ENCODE results near the gene C1orf159.
A peak's percentile ranks its signal among the peaks of the same experiment; 100 is the strongest.
"Not testable (repeated sequence)": the region's sequence is repeated elsewhere in the genome, so short reads cannot be mapped to it uniquely, and the experiment has no call there.

The C1orf159 gene

GRCh38 chr1:1079408-1080121, 36.3 kb downstream of the C1orf159 start:
- peak; percentile 99 for DNase-seq

DNA sequence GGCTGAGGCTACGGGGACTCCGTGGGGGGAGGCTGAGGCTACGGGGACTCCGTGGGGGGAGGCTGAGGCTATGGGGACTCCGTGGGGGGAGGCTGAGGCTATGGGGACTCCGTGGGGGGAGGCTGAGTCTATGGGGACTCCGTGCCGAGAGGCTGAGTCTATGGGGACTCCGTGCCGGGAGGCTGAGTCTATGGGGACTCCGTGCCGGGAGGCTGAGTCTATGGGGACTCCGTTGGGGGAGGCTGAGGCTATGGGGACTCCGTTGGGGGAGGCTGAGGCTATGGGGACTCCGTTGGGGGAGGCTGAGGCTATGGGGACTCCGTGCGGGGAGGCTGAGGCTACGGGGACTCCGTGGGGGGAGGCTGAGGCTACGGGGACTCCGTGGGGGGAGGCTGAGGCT, 38.5 kb downstream of the C1orf159 start:
- not testable (repeated sequence) for DNase-seq

- no peak for DNase-seq
Observed at GRCh38 chr1:1075148-1075935, 40.5 kb downstream of the C1orf159 start.

DNA sequence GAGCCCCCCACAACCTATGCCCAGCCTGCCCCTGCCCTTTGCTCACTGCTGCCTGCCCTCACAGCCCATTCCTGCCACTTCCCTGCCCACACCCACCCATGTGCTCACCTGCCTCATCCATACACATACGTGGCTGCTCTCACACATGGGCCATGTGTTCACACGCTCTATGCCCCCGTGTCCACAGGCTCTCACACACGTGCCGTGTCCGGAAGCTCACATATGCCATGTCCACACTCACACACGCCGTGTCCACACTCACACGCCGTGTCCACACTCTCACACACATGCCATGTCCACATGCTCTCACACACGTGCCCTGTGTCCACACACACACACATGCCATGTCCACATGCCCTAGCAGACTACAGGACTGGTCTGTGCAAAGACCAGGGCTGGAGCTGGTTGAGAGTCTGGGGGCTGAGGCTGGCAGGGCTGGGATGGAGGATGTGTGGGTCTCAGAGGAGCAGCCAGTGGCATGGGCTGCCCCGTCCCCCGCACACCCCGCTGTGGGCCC, 41.2 kb downstream of the C1orf159 start:
- DNase-seq, result no peak

DNA sequence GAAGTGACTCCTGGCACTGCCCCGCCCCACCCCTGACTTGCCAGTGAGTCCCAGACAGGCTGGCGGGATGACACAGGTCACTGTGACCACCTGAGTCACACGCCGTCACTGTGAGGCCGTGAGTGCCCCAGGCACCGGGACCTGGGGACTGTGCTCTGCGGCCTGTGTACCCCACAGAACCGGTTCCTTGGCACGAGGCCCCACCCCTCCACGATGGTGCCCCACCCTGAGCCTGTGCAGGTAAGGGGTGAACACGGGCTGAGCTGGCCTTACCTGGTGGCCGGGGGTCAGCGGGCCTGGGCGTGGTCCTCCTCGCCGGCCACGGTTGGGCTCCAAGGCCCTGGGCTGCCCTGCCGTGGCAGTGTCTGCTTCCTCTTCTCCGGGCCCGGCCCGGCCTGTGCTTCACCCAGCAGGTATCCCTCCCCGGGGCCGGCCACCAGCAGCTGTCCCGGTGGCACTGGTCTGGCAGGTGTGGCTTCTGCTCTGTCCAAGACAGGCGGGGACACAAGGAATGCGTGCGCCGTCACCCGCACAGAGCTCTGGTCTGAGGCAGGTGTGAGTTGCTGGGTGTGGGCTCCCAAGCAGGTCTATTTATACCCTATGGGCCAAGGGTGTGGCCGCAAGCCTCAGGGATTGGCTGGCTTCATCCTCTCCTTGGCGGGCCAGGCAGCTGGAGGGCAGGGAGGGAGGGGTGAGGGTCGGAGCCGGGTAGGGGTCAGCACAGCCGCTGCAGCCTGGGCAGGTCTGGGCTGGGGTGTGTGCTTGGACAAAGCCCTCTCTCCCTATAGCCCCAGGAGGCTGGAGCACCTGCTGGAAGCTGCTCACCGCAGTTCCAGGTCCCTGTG, 41.9 kb downstream of the C1orf159 start, which contains the start of gene RNF223:
RNF223 (minus strand) TSS at position 564 of the 845 bp plus-strand sequence. CDS start 1,740 bp downstream, outside the sequence.
- no peak for DNase-seq

DNA sequence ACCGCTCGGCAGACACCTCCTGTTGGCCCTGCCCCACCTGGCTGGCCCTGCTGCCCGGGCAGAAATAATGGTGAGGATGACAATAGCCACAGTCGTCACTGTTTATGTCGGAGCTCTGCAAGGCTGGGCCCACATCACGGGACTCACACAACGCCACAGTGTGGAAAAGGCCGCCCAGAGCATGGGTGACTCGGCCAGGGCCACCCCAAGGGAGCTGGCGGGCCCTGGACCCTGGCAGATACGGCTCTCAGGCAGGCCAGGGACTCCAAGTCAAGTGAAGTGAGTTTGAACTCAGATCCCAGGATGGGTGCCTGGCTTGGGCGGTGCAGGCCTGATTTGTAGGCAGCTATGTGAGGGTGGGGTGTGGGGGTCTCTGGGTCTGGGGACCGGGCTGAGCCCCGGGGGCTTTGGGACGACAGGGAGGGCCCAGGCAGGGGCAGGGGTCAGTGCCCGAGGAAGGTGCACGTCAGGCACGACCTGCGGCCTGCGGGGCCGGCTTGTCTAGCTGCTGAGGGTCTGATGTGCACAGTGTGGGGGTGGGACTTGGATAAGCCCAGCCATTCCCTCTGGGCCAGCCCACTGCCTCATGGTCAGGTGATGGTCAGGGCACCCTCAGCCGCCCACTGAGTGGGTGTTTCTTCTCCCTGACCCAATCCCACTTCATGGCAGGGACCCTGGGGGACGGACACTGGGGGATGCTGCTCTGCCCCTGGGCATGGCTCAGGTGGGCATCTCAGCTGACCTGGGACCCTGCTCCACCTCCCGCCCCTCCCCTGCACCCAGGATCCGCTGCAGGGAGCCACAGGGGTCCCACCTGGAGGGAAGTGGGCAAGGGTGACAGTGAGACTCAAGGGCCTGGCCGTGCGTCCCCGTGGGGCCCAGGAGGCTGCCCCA, 42.8 kb downstream of the C1orf159 start:
- no peak for DNase-seq

DNA sequence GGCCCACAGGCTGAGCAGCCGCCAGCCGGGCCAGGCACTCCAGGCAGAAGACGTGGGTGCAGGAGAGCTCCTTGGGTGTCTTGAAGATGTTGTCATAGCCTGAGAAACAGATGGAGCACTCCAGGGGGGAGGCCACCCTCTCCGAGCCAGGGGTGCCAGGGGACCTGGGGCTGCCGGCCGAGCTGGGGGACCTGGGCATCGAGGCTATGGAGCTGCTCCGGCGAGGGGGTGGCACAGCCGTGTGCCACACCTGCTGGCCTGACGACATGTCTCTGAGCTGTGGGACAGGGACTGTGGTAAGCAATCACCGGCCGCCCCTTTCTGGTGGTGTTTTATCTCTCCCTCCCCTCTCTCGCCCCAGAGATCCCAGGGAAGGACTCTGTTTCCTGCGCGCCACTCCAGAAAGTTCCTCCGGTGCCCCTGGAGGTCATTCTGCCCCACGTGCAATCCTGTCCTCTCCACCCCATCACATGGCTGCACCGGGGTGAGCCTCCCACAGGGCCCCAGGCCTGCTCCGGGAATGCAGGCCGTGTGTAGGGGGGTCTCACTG, 43.5 kb downstream of the C1orf159 start:
- no peak for DNase-seq

DNA sequence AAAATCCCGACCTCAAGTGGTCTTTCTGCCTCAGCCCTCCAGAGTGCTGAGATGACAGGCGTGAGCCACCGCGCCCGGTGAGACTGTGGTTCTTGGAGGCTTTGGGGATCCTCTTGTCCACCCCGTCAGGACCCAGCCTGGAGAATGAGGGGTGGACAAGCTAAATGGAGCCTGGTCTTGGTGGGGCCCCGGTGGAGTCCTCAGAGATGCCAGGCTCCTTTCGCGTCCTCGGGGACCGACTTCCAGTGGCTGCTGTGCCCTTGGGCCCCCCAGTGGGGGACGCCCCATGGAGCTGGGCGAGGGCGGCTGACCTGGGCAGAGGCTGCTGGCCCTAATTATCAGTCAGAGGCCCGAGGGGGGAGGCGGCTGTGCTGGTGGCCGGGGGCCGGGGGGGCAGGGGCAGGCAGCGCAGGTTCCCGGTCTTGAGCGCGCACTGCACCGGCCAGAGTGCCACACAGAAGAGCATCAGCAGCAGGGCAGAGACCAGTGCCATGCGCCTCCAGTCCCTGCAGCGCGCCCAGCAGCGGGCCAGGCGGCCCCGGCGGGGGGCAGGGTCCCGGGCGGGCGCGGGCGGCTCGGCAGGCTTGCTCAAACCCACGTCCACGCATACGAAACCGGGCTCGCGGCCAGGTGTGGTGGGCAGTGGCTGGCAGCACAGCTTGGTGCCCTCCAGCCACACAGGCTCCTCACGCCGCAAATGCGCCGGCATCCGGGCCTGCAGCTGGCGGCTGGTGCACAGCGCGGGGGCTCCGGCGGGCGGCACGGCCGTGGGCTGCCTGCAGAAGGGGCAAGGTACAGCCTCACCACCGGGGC, 44.2 kb downstream of the C1orf159 start:
- no peak for DNase-seq

DNA sequence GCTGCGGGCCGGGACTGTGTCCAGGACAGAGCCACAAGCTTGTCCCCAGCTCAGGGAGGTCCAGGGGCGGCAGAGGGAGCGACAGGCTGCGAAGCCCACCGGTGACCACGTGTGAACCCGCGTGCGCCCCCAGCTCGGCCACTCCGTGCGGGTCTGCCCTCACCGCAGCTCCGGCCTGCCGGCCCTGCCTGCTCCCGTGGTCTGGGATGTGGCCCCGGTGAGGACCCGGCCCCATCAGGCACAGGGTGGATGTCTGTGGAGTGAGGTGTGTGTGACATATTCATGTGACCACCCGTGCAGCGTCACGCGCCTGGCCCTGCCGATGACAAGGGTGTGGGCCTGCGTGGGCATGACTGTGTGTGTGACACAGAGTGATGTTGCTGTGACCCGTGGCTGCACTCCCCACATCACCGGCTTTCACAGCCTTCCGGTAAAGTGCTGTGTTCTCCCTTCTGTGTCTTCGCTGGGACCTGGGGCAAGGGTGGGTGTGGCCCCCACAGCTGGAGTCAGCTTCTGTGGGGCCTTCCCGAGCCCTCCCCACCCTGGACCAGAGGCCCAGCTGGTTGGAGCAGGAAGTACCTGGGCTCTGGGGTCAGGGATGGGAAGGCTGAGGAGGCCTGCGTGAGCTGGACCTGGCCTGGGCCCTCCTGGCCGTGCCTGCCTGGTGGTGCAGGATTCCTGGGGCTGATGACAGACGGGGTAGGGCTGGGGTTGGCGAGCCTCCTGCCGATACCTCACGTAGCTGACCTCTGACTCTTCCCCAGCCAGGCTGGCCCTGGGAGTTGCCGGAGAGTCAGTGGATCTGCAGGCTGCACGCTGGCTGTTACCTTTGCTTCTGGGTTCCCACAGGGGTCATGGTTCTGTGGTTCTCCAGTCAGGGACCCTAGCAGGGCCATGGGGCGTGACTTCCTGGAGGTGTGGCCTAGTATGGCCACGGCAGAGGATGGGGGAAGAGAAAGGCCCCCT, 45.9 kb downstream of the C1orf159 start:
- no peak for DNase-seq

DNA sequence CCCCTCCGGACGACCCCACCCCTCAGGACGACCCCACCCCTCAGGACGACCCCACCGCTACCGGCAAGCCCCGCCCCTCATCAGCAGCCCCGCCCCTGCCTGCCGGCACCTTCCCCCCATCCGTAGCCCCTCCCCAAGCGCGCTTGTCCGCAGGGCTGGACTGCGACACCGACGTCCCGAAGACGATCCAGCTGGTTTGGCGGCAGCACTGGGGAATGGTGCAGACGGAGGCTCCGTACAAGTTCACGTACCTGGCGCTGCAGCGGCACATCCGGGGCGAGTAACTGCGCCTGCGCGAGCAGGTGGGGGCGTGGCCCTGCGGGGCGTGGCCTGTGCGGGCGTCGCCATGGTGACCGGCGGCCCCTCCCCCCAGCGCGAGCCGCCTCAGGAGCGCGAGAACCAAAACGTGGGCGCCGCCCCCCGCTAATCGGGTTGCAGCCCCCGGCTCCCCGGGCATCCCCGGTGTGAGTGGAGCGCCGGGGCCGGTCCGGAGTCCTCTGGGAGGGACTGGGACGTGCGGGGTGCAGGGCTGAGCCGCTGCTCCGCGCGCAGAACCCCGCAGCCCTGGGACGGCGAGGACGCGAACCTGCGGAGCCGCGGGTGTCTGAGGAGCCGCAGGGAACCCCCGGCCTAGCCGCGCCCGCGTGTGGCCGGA, 46.7 kb downstream of the C1orf159 start:
- DNase-seq, result peak; percentile 77

- peak; percentile 40 for DNase-seq
Observed at GRCh38 chr1:1068517-1069055, 47.3 kb downstream of the C1orf159 start.

- no peak for DNase-seq
Observed at GRCh38 chr1:1067860-1068516, 47.9 kb downstream of the C1orf159 start.

DNA sequence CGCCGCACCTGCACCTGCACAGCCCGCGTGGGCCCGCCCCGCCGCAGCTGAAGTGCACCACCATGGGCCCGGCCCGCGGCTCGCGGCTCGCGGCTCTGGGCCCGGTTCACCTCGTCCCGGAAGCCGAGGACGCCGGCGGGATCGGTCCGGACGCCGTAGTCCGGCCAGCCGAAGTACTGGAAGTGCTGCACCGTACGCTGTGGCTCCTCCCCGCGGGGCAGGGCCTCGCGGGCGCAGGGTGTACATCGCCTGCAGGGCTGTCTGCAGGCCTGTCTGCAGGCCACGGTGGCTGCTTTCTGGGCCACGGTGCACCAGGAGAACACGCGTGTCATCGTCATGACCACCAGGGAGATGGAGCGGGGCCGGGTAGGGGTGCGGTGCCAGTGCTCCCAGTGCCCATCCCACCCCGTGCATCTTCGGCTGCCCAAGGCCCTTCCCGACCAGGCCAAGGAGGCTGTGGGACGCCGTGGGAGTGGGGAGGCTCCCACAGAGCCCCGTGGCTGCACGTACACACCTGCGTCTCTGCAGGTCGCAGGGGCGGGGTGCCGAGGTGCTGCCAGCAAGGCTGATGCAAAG, 48.5 kb downstream of the C1orf159 start:
- DNase-seq, result no peak

- DNase-seq, result peak; percentile 31
Observed at GRCh38 chr1:1066403-1067283, 49.2 kb downstream of the C1orf159 start.

GRCh38 chr1:1065940-1066304, 50.0 kb downstream of the C1orf159 start:
- not testable (repeated sequence) for DNase-seq

DNA sequence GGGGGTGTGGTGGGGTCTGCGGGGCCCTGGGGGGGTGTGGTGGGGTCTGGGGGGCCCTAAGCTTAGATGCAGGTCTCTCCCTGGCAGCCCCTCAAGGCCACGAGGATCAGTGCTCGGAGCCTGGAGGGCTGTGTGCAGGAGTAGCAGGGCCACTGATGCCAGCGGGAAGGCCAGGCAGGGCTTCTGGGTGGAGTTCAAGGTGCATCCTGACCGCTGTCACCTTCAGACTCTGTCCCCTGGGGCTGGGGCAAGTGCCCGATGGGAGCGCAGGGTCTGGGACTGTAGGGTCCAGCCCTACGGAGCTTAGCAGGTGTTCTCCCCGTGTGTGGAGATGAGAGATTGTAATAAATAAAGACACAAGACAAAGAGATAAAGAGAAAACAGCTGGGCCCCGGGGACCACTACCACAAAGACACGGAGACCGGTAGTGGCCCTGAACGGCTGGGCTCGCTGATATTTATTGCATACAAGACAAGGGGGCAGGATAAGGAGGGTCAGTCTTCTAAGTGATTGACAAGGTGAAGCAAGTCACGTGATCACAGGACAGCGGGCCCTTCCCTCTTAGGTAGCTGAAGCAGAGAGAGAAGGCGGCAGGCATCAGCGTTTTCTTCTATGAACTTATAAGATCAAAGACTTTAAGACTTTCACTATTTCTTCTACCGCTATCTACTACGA, 50.5 kb downstream of the C1orf159 start:
- no peak for DNase-seq
